GM20000 (cell line): ENCODE results near the gene RILPL2.
"Not testable (repeated sequence)": the region's sequence is repeated elsewhere in the genome, so short reads cannot be mapped to it uniquely, and the experiment has no call there.

Experiments used
- DNase-seq: peaks from one replicate; pipeline ENCODE4 v3.0.0; 2012; ENCODE audit warnings: low spot score
- TF ChIP-seq, protein P1 (sequence below): IDR thresholded peaks from 2 replicates; pipeline ENCODE4 v1.5.1; 2012; ENCODE audit warnings: mild to moderate bottlenecking, control low read depth; ENCODE audit errors: extremely low read depth, missing control alignments

The RILPL2 gene

DNA sequence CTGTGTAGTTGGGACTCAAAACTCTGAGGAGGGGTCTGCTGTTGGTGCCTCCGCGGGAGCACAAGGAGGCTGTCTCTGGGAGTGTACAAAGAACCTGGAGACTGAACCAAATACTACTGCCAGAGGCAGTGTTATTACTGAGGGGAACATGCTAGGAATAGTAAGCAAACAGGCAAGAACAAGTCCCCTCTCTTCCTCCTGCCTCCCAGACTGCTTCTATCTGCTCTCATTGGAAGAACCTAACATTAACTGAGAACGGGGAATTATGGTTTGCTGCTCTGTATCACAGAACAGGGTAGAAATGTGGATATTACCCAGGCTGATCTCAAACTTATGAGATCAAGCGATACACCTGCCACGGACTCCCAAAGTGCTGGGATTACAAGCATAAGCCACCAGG, 57.1 kb downstream of the RILPL2 start:
- TF ChIP-seq, protein P1, sequence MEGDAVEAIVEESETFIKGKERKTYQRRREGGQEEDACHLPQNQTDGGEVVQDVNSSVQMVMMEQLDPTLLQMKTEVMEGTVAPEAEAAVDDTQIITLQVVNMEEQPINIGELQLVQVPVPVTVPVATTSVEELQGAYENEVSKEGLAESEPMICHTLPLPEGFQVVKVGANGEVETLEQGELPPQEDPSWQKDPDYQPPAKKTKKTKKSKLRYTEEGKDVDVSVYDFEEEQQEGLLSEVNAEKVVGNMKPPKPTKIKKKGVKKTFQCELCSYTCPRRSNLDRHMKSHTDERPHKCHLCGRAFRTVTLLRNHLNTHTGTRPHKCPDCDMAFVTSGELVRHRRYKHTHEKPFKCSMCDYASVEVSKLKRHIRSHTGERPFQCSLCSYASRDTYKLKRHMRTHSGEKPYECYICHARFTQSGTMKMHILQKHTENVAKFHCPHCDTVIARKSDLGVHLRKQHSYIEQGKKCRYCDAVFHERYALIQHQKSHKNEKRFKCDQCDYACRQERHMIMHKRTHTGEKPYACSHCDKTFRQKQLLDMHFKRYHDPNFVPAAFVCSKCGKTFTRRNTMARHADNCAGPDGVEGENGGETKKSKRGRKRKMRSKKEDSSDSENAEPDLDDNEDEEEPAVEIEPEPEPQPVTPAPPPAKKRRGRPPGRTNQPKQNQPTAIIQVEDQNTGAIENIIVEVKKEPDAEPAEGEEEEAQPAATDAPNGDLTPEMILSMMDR = no peak
- no peak for DNase-seq

- not testable (repeated sequence) for DNase-seq
Measured at GRCh38 chr12:123372415-123372814, 64.1 kb downstream of the RILPL2 start.

- DNase-seq = not testable (repeated sequence)
Measured at GRCh38 chr12:123371667-123372368, 64.7 kb downstream of the RILPL2 start.

GRCh38 chr12:123369229-123369628, 67.3 kb downstream of the RILPL2 start:
- TF ChIP-seq, protein P1 = no peak
- DNase-seq = no peak

DNA sequence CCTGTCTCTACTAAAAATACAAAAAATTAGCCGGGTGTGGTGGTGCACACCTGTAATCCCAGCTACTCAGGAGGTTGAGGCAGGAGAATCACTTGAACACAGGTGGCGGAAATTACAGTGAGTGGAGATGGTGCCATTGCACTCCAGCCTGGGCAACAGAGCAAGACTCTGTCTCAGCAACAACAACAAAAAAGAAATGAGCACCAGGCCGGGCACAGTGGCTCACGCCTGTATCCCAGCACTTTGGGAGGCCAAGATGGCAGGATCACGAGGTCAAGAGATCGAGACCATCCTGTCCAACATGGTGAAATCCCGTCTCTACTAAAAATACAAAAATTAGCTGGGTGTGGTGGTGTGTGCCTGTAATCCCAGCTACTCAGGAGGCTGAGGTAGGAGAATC, 68.1 kb downstream of the RILPL2 start:
- not testable (repeated sequence) for DNase-seq

DNA sequence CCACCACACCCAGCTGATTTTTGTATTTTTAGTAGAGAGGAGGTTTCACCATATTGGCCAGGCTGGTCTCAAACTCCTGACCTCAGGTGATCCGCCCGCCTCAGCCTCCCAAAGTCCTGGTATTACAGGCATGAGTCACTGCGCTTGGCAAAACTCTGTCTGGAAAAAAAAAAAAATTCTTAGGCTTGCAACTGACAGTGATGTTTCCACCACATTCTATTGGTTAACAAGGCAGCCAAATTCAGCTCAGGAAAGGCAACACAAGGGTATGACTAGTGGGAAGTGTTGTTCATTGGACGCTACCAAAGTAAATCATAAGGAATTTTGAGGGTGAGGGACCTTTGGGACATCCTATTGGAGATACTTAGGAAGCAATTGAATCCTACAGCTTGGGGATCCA, 69.0 kb downstream of the RILPL2 start:
- no peak for DNase-seq
- TF ChIP-seq, protein P1 = no peak
